Neural cell (in vitro differentiated cells): ENCODE data around the gene UNC5C. TPM values are rescaled to one million over a fixed set of nuclear protein-coding genes. Genes with fewer than 3 reads are reported as not detected.

ENCODE experiments used
- H2AFZ ChIP-seq: fragments of 200-600, 300-800 bp; sonication (generic), shearing (Covaris generic); 2 replicates; pipeline ENCODE4 v1.6.0; 2014; ENCODE audit warnings: low read depth, mild to moderate bottlenecking, antibody characterized with exemption, low read length, moderate library complexity
- H3F3A ChIP-seq: fragments of 200-600 bp; shearing (Covaris generic); 2 replicates; pipeline ENCODE4 v1.6.1; 2016; ENCODE audit warnings: mild to moderate bottlenecking, moderate library complexity, mixed read lengths, antibody characterized with exemption, low read length; ENCODE audit not compliant: insufficient read depth, poor library complexity, severe bottlenecking
- H3K27ac ChIP-seq: fragments of 200-600, 300-800 bp; sonication (generic), shearing (Covaris generic); 2 replicates; pipeline ENCODE4 v1.5.1; 2014; ENCODE audit warnings: mild to moderate bottlenecking, low read length, moderate library complexity
- H3K27me3 ChIP-seq: fragments of 300-800, 200-600 bp; sonication (generic), shearing (Covaris generic); 2 replicates; pipeline ENCODE4 v1.6.0; 2014; ENCODE audit warnings: mild to moderate bottlenecking, low read depth, low read length, moderate library complexity; ENCODE audit not compliant: insufficient read depth
- H3K36me3 ChIP-seq: fragments of 300-800, 200-600 bp; sonication (generic), shearing (Covaris generic); 2 replicates; pipeline ENCODE4 v1.5.1; 2014; ENCODE audit warnings: mild to moderate bottlenecking, antibody characterized with exemption, low read length, moderate library complexity; ENCODE audit not compliant: insufficient read depth
- H3K4me2 ChIP-seq: fragments of 300-800, 200-600 bp; sonication (generic), shearing (Covaris generic); 2 replicates; pipeline ENCODE4 v1.6.0; 2014; ENCODE audit warnings: mild to moderate bottlenecking, low read length
- H3K4me3 ChIP-seq: fragments of 300-800, 200-600 bp; sonication (generic), shearing (Covaris generic); 2 replicates; pipeline ENCODE4 v1.5.1; 2014; ENCODE audit warnings: mild to moderate bottlenecking, low read length, moderate library complexity
- H3K79me2 ChIP-seq: fragments of 200-600 bp; shearing (Covaris generic); replicated peaks from 2 replicates; pipeline ENCODE4 v1.6.0; 2014; ENCODE audit warnings: mild to moderate bottlenecking, low read length, moderate library complexity; ENCODE audit not compliant: insufficient read depth
- H3K9ac ChIP-seq: fragments of 300-800, 200-600 bp; sonication (generic), shearing (Covaris generic); 2 replicates; pipeline ENCODE4 v1.6.1; 2016; ENCODE audit warnings: mild to moderate bottlenecking, low read length, mixed read lengths
- H3K9me2 ChIP-seq: fragments of 200-600 bp; shearing (Covaris generic); 2 replicates; pipeline ENCODE4 v1.6.1; 2016; ENCODE audit warnings: mild to moderate bottlenecking, low read length, mixed read lengths; ENCODE audit not compliant: insufficient read depth
- H3K9me3 ChIP-seq: fragments of 200-600, 300-800 bp; sonication (generic), shearing (Covaris generic); 2 replicates; pipeline ENCODE4 v1.6.1; 2016; ENCODE audit warnings: mild to moderate bottlenecking, mixed run types, low read length, moderate library complexity, mixed read lengths
- H4K20me1 ChIP-seq: fragments of 200-600 bp; shearing (Covaris generic); 2 replicates; pipeline ENCODE4 v1.6.1; 2016; ENCODE audit warnings: mild to moderate bottlenecking, mixed run types; ENCODE audit not compliant: insufficient read depth
- EP300 ChIP-seq: fragments of 450-650 bp; conservative IDR thresholded peaks from 2 replicates; pipeline ENCODE4 v1.6.1; 2014; ENCODE audit warnings: antibody characterized with exemption, mild to moderate bottlenecking, moderate library complexity; ENCODE audit not compliant: poor library complexity, severe bottlenecking
- EZH2 ChIP-seq: fragments of 200-600, 300-800 bp; shearing (Covaris generic), sonication (generic); IDR thresholded peaks from 2 replicates; pipeline ENCODE4 v1.6.1; 2014; ENCODE audit warnings: antibody characterized with exemption, low read length, borderline replicate concordance, mild to moderate bottlenecking; ENCODE audit not compliant: insufficient read depth, poor library complexity, severe bottlenecking
- MXI1 ChIP-seq: fragments of 450-650 bp; conservative IDR thresholded peaks from 2 replicates; pipeline ENCODE4 v1.6.1; 2014; ENCODE audit warnings: antibody characterized with exemption, mild to moderate bottlenecking; ENCODE audit not compliant: poor library complexity, severe bottlenecking
- POLR2AphosphoS5 ChIP-seq: IDR thresholded peaks from 2 replicates; pipeline ENCODE4 v1.6.1; 2012
- RAD21 ChIP-seq: fragments of 450-650 bp; conservative IDR thresholded peaks from 2 replicates; pipeline ENCODE4 v1.6.1; 2014; ENCODE audit warnings: antibody characterized with exemption, mild to moderate bottlenecking, moderate library complexity
- SMC3 ChIP-seq: fragments of 450-650 bp; conservative IDR thresholded peaks from 2 replicates; pipeline ENCODE4 v1.6.1; 2014; ENCODE audit warnings: antibody characterized with exemption, mild to moderate bottlenecking, moderate library complexity; ENCODE audit not compliant: poor library complexity
- TAF1 ChIP-seq: IDR thresholded peaks from 2 replicates; pipeline ENCODE4 v1.6.1; 2012; ENCODE audit warnings: low read depth
- polyA plus RNA-seq: library from polyadenylated mRNA; depleted of rRNA; stranded (reverse); fragments of >200 nt; gene quantifications from 2 replicates; pipeline ENCODE4 v1.2.3, GENCODE V29; 2014
- TF ChIP-seq, protein P1 (sequence below): fragments of 450-650 bp; IDR thresholded peaks from 2 replicates; pipeline ENCODE4 v1.5.1; 2014; ENCODE audit warnings: antibody characterized with exemption, mild to moderate bottlenecking, moderate library complexity; ENCODE audit not compliant: poor library complexity, severe bottlenecking
- TF ChIP-seq, protein P2 (sequence below): IDR thresholded peaks from 2 replicates; pipeline ENCODE4 v1.6.1; 2012; ENCODE audit warnings: borderline replicate concordance

Gene UNC5C
- polyA plus RNA-seq, 1 donor from 2014 or later: 0.56 TPM

GRCh38 chr4:95394752-95395306 is 153.9 kb downstream of the UNC5C start:
- no peaks in the 10 kb centered on the region for H3K9me3 ChIP-seq
- TF ChIP-seq MXI1: no peak
- TF ChIP-seq, protein P1, sequence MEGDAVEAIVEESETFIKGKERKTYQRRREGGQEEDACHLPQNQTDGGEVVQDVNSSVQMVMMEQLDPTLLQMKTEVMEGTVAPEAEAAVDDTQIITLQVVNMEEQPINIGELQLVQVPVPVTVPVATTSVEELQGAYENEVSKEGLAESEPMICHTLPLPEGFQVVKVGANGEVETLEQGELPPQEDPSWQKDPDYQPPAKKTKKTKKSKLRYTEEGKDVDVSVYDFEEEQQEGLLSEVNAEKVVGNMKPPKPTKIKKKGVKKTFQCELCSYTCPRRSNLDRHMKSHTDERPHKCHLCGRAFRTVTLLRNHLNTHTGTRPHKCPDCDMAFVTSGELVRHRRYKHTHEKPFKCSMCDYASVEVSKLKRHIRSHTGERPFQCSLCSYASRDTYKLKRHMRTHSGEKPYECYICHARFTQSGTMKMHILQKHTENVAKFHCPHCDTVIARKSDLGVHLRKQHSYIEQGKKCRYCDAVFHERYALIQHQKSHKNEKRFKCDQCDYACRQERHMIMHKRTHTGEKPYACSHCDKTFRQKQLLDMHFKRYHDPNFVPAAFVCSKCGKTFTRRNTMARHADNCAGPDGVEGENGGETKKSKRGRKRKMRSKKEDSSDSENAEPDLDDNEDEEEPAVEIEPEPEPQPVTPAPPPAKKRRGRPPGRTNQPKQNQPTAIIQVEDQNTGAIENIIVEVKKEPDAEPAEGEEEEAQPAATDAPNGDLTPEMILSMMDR: no peak
- no peak for TF ChIP-seq EZH2
- TF ChIP-seq, protein P2, sequence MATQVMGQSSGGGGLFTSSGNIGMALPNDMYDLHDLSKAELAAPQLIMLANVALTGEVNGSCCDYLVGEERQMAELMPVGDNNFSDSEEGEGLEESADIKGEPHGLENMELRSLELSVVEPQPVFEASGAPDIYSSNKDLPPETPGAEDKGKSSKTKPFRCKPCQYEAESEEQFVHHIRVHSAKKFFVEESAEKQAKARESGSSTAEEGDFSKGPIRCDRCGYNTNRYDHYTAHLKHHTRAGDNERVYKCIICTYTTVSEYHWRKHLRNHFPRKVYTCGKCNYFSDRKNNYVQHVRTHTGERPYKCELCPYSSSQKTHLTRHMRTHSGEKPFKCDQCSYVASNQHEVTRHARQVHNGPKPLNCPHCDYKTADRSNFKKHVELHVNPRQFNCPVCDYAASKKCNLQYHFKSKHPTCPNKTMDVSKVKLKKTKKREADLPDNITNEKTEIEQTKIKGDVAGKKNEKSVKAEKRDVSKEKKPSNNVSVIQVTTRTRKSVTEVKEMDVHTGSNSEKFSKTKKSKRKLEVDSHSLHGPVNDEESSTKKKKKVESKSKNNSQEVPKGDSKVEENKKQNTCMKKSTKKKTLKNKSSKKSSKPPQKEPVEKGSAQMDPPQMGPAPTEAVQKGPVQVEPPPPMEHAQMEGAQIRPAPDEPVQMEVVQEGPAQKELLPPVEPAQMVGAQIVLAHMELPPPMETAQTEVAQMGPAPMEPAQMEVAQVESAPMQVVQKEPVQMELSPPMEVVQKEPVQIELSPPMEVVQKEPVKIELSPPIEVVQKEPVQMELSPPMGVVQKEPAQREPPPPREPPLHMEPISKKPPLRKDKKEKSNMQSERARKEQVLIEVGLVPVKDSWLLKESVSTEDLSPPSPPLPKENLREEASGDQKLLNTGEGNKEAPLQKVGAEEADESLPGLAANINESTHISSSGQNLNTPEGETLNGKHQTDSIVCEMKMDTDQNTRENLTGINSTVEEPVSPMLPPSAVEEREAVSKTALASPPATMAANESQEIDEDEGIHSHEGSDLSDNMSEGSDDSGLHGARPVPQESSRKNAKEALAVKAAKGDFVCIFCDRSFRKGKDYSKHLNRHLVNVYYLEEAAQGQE: no peak
- no peak for TF ChIP-seq RAD21
- no peak for TF ChIP-seq SMC3
- no peak for TF ChIP-seq TAF1
- TF ChIP-seq EP300: no peak
- TF ChIP-seq POLR2AphosphoS5: no peak
- no peak overlapping the region for H3K9ac ChIP-seq
- H3K27ac ChIP-seq: no peak overlapping the region
- H3K4me2 ChIP-seq: no peak overlapping the region
- H3K9me2 ChIP-seq: no peaks in the 10 kb centered on the region
- H3K4me3 ChIP-seq: no peak overlapping the region
- H2AFZ ChIP-seq: no peak overlapping the region
- no peaks in the 10 kb centered on the region for H3K36me3 ChIP-seq
- no peaks in the 10 kb centered on the region for H3K79me2 ChIP-seq
- H3K27me3 ChIP-seq: no peaks in the 10 kb centered on the region
- no peaks in the 10 kb centered on the region for H4K20me1 ChIP-seq
- H3F3A ChIP-seq: no peaks in the 10 kb centered on the region

DNA sequence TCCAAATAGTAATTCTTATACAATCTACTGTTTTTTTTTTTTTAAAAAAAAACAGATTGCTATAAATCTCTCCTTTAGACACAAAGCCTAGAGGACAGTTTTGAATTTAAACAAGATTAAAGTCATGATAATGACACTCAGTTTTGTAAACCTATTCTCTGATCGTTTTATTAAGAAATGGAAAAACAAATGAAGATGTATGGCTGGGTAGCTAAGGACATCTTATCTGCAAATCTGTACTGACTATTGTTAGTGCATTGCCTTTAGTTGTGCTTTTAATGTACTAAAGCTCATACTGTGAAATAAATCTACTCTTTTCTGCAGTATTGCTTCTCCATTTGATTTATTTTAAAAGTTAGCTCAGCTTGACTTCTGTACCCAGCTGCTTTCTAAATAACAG is 155.0 kb downstream of the UNC5C start:
- no peaks in the 10 kb centered on the region for H3K79me2 ChIP-seq
- no peaks in the 10 kb centered on the region for H3F3A ChIP-seq
- no peak overlapping the region for H3K4me2 ChIP-seq
- no peaks in the 10 kb centered on the region for H3K27me3 ChIP-seq
- no peaks in the 10 kb centered on the region for H3K36me3 ChIP-seq
- no peaks in the 10 kb centered on the region for H3K9me2 ChIP-seq
- H3K27ac ChIP-seq: no peak overlapping the region
- no peak overlapping the region for H3K9ac ChIP-seq
- H3K4me3 ChIP-seq: no peak overlapping the region
- H4K20me1 ChIP-seq: no peaks in the 10 kb centered on the region
- H2AFZ ChIP-seq: no peak overlapping the region
- H3K9me3 ChIP-seq: no peaks in the 10 kb centered on the region
- no peak for TF ChIP-seq SMC3
- no peak for TF ChIP-seq EP300
- TF ChIP-seq MXI1: no peak
- no peak for TF ChIP-seq EZH2
- TF ChIP-seq, protein P1: no peak
- no peak for TF ChIP-seq POLR2AphosphoS5
- TF ChIP-seq TAF1: no peak
- TF ChIP-seq, protein P2: no peak
- TF ChIP-seq RAD21: no peak
